Activated T-helper 1 cell treated with Interleukin-2 at 50 U/mL for 16 hours (primary cell): ENCODE results near the gene MBD3L2B.
"Not testable (repeated sequence)": the region's sequence is repeated elsewhere in the genome, so short reads cannot be mapped to it uniquely, and the experiment has no call there.

ENCODE experiments used
- DNase-seq: peaks from one replicate; pipeline ENCODE4 v3.0.0-alpha.2; 2020; ENCODE audit warnings: low read depth

The MBD3L2B gene

GRCh38 chr19:7021331-7021730 lies at the start of gene MBD3L2B:
Gene MBD3L2B (minus strand): TSS chr19:7021431. CDS start chr19:7021397, 34 bp downstream.
- DNase-seq, result not testable (repeated sequence)

DNA sequence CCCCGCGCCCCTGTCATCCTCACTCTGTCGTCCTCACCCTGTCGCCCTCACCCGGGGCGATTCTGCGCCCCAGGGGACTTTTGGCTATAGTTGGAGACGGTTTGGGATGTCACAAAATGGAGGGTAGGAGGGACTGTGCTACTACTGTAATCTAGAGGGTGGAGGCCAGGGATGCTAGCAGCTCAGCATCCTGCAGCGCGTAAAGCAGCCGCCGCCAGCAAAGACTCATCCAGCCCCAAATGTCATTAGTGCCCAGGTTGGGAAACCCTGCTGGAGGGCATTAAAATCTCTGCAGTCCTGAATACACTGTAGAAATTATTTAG lies 48.6 kb upstream of the MBD3L2B start:
- no peak for DNase-seq

DNA sequence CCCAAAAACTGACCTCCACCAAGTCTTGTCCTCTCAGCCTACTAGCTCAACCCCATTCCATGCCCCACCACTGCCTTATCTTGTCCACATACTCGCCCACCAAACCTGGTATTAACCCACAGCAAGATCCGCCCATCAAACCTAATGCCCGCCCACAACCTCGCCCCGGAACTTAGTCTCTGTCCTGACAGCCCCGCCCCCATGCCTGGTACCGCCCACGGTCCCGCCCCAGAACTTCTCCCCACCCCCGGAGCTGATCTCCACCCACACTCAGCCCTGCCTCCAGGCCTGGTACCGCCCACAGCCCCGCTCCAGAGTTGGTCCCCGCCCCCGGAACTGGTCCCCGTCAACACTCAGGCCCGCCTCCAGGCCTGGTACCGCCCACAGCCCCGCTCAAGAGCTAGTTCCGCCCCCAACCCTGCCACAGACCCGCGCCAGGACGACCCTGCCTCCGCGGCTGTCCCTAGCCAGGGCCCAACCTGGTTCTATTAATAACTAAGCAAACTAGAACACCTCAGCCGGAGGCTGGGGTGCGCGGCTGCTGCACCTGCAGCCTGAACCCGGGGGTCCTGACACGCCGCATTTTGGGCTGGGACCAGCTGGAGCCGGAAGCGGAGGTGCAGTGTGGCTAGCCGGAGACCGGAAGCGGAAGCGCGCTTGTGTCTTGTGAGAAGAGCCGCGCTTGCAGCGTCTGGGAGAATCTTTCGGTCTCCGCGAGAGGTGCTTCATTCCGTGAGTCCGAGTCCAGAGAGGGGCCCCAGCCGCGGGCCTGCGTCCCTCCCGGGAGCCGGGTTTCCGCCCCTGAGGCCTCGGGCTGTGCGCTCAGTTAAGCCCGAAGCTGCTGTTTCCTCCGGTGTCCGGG lies 48.0 kb upstream of the MBD3L2B start, which contains the start of gene ZNF557:
Gene ZNF557 (plus strand): TSS at position 662 of the 862 bp plus-strand sequence. CDS start 5,372 bp downstream, outside the sequence.
- peak; percentile 97 for DNase-seq

GRCh38 chr19:7068599-7068998 lies 47.4 kb upstream of the MBD3L2B start:
- no peak for DNase-seq

DNA sequence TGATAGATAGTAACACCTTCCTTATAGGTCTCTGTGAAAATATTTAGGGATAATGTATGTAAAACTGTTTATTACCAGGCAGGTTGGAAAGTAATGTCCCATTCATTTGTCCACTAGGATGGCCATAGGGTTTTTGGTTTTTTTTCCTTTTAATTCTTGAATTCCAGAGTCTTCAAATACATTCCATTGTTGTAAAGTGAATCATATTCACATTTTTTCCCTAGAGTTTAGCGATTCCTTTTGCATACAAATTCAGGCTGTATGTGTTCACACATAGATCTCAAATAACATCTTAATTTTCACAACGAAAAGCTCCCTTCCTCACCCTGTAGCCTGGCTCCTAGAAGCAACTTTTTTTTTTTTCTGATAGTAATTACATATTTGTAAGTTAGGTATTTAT lies 46.5 kb upstream of the MBD3L2B start:
- DNase-seq, result no peak

- DNase-seq, result not testable (repeated sequence)
Observed at GRCh38 chr19:7067122-7067521, 45.9 kb upstream of the MBD3L2B start.

DNA sequence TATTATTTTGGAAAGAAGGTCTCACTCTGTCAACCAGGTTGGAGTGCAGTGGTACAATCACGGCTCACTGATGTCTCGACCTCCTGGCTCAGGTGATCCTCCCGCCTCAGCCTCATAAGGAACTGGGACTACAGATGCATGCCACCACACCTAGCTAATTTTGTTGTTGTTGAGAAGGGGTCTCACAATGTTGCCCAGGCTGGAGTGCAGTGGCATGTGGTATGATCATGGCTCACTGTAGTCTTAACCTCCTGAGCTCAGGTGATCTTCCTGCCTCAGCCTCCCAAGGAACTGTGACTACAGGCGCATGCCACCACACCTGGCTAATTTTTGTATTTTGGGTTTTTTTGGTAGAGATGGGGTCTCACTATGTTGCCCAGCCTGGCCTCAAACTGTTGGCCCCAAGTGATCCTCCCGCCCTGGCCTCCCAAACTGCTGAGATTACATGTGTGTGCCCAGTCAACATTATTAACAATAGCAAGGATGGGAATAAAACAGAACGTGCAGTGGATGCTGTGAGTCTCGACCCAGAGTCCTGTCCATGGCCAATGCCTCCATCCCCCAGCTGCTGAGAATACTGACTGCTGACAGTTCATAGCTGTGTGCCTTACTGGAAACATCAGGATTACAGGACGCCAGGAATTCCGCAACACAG lies 42.7 kb upstream of the MBD3L2B start:
- no peak for DNase-seq

DNA sequence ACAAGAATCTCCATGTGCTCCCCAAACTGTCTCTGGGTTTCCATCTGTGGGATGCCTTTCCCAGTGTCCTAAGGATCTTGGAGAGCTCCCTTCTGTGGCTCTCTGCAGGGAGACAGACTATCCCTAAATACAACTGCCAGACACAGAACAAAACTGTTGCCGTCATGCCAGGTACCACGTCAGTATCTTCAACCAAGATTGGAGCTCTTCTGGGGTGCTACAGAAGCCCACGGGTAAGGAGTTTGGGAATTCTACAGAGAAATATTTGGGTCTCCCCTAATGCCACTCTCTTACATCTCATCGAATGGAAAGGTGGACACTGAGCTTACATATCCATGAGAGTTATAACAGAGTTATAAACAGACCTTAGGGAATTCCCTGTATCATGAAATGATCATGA lies 42.1 kb upstream of the MBD3L2B start:
- DNase-seq, result no peak

DNA sequence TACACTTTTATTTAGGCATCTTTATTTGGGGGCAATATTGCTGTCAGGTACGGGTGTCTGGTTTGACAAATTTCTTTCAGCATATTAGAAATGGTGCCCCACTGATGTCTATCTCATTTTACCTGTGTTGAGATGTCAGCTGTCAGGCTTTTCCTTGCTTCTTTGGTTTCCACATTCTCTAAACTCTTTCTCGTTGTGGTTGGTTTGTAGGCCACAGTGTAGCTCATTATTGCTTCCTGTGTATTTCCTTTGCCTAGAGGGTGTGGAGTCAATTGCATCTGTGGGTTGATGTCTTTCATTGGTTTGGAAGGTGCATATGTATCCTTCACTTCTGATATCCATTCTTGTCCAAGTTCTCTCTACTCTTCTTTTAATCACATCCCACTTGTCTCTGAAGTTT lies 38.7 kb upstream of the MBD3L2B start:
- DNase-seq, result not testable (repeated sequence)

- not testable (repeated sequence) for DNase-seq
Observed at GRCh38 chr19:7058576-7058975, 37.3 kb upstream of the MBD3L2B start, which contains the start of gene MBD3L3. Gene MBD3L3 (minus strand): TSS chr19:7058676. CDS start chr19:7058605, 71 bp downstream.

DNA sequence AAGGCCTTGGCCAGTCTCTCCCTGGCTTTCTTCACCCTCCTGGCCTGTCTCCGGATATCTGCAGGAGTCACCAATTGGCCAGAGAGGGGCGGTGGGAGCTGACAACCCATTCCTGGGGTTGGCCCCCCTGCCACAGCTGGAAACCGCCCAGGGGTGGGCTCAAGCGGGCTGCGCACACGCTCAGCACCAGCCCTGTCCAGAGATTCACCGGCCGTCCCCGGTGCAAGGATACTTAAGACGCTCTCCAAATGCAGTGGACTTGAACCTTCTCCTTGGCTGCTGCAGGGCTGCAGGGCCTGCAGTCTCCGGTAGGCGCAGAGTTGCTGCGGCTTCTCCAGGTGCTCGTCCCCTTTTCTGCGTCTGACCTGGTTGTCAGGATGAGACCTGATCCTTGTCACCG lies 35.1 kb upstream of the MBD3L2B start:
- not testable (repeated sequence) for DNase-seq

- not testable (repeated sequence) for DNase-seq
Observed at GRCh38 chr19:7055679-7056078, 34.4 kb upstream of the MBD3L2B start.

DNA sequence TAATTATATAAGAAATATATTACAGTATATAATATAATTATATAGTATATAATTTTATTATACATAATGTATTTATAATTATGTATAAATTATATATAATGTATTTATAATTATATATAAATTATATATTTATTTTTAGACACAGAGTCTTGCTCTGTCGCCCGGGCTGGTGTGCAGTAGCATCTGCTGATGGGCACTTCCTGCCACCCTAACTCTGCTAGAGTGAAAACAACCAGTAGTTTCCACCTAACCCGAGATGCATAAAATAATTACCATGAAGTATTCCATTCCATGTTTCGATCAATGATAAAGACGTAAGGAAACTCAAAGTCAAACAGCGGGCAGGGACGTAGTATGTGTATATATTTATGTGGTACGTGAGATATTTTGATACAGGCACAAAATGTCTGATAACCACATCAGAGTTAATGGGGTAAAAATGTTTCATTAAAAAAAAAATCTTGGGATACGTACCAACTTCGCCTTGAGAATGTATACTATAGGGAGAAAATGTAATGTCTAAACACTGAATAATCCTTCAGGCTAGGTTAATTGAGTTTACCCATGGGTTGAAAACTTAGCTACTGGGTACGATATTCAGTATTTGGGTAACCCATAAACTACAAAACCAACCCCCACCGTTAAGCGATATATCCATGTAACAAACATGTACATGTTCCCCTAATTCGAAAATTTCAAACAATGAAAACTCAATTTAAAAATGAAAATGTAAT lies 33.6 kb upstream of the MBD3L2B start:
- DNase-seq, result not testable (repeated sequence)

GRCh38 chr19:7052896-7053295 lies 31.7 kb upstream of the MBD3L2B start:
- DNase-seq, result not testable (repeated sequence)

DNA sequence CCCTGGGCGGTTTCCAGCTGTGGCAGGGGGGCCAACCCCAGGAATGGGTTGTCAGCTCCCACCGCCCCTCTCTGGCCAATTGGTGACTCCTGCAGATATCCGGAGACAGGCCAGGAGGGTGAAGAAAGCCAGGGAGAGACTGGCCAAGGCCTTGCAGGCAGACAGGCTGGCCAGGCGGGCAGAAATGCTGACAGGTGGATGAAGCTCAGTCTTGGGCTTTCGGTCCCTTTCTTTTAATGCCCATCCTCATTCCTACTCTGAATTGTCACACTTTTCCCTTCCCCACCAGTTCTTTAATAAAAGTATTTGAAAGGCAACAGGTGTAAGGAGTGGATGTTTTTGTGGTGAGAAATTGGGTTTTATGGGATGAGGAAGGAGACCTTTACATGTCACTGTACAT lies 30.2 kb upstream of the MBD3L2B start:
- not testable (repeated sequence) for DNase-seq

DNA sequence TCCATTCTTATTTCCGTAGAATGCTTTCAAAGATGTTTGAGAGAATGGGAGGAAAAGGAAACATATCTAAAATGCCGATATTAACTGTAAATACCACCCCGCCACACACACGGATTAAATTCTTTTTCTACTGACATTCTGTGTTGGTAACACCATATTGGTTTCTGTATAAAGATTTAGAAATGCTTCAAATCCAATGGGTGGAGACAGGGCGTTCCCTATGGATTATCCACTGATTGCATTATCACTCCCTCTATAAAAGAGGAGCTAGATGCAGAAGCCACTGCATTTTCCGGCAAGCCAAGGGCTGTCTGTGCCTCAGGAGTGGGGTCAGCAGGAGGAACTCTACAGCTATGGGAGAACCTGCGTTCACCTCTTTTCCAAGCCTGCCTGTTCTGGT lies 27.8 kb upstream of the MBD3L2B start, which contains the start of gene MBD3L2:
Gene MBD3L2 (plus strand): TSS at position 301 of the 400 bp plus-strand sequence. CDS start 53 bp downstream, at position 354.
- DNase-seq, result not testable (repeated sequence)

GRCh38 chr19:7041563-7041962 lies 20.3 kb upstream of the MBD3L2B start:
- not testable (repeated sequence) for DNase-seq

DNA sequence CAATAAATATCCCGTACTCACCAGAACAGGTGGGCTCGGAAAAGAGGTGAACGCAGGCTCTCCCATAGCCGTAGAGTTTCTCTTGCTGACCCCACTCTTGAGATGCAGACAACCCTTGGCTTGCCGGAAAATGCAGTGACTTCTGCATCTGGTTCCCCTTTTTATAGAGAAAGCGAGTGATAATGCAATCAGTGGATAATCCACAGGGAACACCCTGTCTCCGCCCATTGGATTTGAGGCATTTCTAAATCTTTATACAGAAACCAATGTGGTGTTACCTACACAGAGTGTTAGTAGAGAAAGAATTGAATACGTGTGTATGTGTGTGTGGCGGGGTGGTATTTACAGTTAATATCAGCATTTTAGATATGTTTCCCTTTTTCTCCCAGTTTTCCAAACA lies 18.8 kb upstream of the MBD3L2B start, which contains the start of gene MBD3L4:
Gene MBD3L4 (minus strand): TSS at position 101 of the 400 bp plus-strand sequence. CDS start 35 bp downstream, at position 66.
- DNase-seq, result not testable (repeated sequence)

GRCh38 chr19:7030278-7030677 lies 9.0 kb upstream of the MBD3L2B start, which contains the start of gene MBD3L5:
Gene MBD3L5 (plus strand): TSS chr19:7030578. CDS start chr19:7030612, 34 bp downstream.
- DNase-seq, result not testable (repeated sequence)

DNA sequence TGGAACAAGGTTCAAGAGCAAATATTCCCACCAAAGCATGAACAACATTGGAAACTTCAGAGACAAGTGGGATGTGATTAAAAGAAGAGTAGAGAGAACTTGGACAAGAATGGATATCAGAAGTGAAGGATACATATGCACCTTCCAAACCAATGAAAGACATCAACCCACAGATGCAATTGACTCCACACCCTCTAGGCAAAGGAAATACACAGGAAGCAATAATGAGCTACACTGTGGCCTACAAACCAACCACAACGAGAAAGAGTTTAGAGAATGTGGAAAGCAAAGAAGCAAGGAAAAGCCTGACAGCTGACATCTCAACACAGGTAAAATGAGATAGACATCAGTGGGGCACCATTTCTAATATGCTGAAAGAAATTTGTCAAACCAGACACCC lies 7.6 kb upstream of the MBD3L2B start:
- not testable (repeated sequence) for DNase-seq

GRCh38 chr19:7018828-7019227 lies 2.4 kb downstream of the MBD3L2B start:
- DNase-seq, result no peak

DNA sequence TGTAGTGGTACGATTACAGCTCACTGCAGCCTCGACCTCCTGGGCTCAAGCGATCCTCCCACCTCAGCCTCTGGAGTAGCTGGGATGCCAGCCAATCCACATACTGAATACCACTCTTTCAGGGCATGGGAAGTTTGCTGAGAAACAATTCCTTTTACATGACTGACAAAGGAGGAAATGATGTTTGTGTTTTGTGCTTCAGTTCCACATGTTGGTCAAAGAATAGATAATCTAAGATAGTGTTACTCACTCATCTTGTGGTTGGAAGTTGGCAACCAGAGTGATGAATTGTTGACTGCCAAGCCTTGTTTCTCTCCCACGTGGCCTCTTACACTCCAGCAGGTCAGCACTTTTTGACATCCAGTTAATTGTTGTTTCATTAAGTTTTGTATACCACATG lies 7.6 kb downstream of the MBD3L2B start:
- no peak for DNase-seq
